ENCODE results near the gene TSPAN16.
A peak's percentile ranks its signal among the peaks of the same experiment; 100 is the strongest.

TSPAN16 gene

DNA sequence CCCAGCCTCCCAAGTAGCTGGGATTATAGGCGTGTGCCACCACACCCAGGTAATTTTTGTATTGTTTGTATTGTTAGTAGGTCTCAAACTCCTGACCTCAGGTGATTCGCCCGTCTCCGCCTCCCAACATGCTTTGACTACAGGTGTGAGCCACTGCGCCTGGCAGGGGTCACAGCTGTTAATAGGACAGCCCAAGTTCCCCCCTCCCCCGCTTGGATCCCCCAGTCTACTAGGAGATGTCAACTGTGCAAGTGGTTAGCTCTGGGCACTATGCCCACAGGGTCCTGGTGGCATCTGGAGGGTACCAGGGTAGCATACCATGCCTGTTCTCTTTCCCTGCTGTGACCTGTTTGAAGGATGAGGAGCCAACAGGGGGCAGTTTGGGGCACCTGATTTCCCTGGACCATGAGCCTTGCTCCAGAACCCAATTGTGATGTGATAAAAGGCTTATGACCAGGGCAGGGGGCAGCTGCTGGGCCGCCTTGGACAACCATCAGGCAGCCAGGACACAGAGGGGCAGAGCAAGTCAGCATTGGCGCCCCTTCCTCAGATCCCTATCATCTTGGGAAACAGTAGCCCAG is at the start of gene TSPAN16:
Gene TSPAN16 (plus strand): TSS at position 496 of the 581 bp plus-strand sequence. CDS start 138 bp downstream, outside the sequence.
- Mint-ChIP-seq H3K36me3 (ENCODE audit: low read depth) (no peaks in the 10 kb centered on the region), H3K9me3 (no peaks in the 10 kb centered on the region), H3K27me3 (ENCODE audit: low read depth) (peaks cover 44% of the 10 kb centered on the region), H3K27ac (no peak within 1 kb of the TSS), H3K4me3 (no peak within 1 kb of the TSS), H3K4me1 (ENCODE audit: low read depth) (peaks cover 5% of the 10 kb centered on the region)

- H3K4me1 Mint-ChIP-seq (ENCODE audit: low read depth): peaks cover 2% of the 10 kb centered on the region
- H3K27ac Mint-ChIP-seq: no peak overlapping the region
- no peak overlapping the region for H3K4me3 Mint-ChIP-seq
- H3K27me3 Mint-ChIP-seq (ENCODE audit: low read depth): no peaks in the 10 kb centered on the region
- H3K36me3 Mint-ChIP-seq (ENCODE audit: low read depth): no peaks in the 10 kb centered on the region
- no peaks in the 10 kb centered on the region for H3K9me3 Mint-ChIP-seq
These were observed 49.0 kb upstream of the TSPAN16 start for GRCh38 chr19:11246941-11247340.

DNA sequence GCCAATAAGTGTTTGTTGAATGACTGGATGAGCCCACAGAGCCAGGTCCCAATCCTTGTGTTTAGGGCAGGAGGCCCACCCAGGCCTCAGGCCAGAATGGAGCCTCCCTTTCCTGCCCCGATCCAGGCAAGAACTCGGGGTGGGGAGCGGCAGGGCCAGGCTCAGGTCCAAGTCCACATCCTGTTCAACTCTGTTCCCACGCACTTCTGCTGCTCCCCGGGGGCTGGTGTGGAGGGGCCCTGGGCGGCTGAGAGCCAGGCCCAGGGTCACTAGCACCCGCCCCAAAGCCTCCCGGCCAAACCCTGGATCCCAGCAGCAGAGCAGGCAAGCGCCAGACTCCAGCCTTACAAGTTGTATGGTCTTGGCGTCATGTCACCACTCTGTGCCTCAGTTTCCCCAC is 48.6 kb upstream of the TSPAN16 start:
- Mint-ChIP-seq H3K36me3 (ENCODE audit: low read depth) (no peaks in the 10 kb centered on the region), H3K27me3 (ENCODE audit: low read depth) (no peaks in the 10 kb centered on the region), H3K9me3 (no peaks in the 10 kb centered on the region), H3K4me3 (no peak overlapping the region), H3K27ac (no peak overlapping the region), H3K4me1 (ENCODE audit: low read depth) (peaks cover 2% of the 10 kb centered on the region)

DNA sequence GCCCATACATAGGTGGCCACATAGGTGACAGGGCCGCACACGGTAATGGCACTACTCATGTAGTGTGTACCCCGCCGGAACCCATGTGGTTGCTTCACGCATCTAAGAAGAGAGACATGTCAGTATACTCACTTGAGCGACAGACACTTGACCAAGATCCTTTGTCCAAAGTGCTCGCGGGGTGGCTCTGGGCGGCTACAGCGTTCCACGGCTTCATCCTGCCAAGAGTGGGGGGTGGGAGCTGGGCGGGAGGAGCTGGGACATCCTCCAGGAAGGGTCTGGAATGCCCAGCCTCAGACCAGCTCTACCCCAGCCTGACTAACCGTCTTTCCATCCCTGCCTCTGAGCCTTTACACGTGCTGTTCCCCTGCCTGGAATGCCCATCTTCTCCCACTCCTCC is 48.0 kb upstream of the TSPAN16 start:
- H3K4me1 Mint-ChIP-seq (ENCODE audit: low read depth): peaks cover 2% of the 10 kb centered on the region
- H3K27ac Mint-ChIP-seq: no peak overlapping the region
- no peaks in the 10 kb centered on the region for H3K36me3 Mint-ChIP-seq (ENCODE audit: low read depth)
- H3K27me3 Mint-ChIP-seq (ENCODE audit: low read depth): no peaks in the 10 kb centered on the region
- no peak overlapping the region for H3K4me3 Mint-ChIP-seq
- H3K9me3 Mint-ChIP-seq: no peaks in the 10 kb centered on the region

GRCh38 chr19:11248852-11249251 is 47.1 kb upstream of the TSPAN16 start:
- Mint-ChIP-seq H3K4me3 (no peak overlapping the region), H3K27me3 (ENCODE audit: low read depth) (no peaks in the 10 kb centered on the region), H3K4me1 (ENCODE audit: low read depth) (no peaks in the 10 kb centered on the region), H3K27ac (no peak overlapping the region), H3K36me3 (ENCODE audit: low read depth) (no peaks in the 10 kb centered on the region), H3K9me3 (no peaks in the 10 kb centered on the region)

- Mint-ChIP-seq H3K9me3 (no peaks in the 10 kb centered on the region), H3K36me3 (ENCODE audit: low read depth) (no peaks in the 10 kb centered on the region), H3K27me3 (ENCODE audit: low read depth) (peaks cover 9% of the 10 kb centered on the region), H3K4me1 (ENCODE audit: low read depth) (no peaks in the 10 kb centered on the region), H3K27ac (no peak overlapping the region), H3K4me3 (no peak overlapping the region)
These were observed 44.7 kb upstream of the TSPAN16 start for GRCh38 chr19:11251217-11251616.

GRCh38 chr19:11251650-11252314 is 44.2 kb upstream of the TSPAN16 start:
- Mint-ChIP-seq H3K27me3 (ENCODE audit: low read depth) (peaks cover 9% of the 10 kb centered on the region), H3K4me1 (ENCODE audit: low read depth) (no peaks in the 10 kb centered on the region), H3K4me3 (no peak overlapping the region), H3K9me3 (no peaks in the 10 kb centered on the region), H3K36me3 (ENCODE audit: low read depth) (no peaks in the 10 kb centered on the region), H3K27ac (no peak overlapping the region)

GRCh38 chr19:11252665-11253355 is 43.1 kb upstream of the TSPAN16 start:
- Mint-ChIP-seq H3K4me1 (ENCODE audit: low read depth) (no peaks in the 10 kb centered on the region), H3K27me3 (ENCODE audit: low read depth) (peaks cover 12% of the 10 kb centered on the region), H3K9me3 (no peaks in the 10 kb centered on the region), H3K4me3 (no peak overlapping the region), H3K36me3 (ENCODE audit: low read depth) (no peaks in the 10 kb centered on the region), H3K27ac (no peak overlapping the region)

DNA sequence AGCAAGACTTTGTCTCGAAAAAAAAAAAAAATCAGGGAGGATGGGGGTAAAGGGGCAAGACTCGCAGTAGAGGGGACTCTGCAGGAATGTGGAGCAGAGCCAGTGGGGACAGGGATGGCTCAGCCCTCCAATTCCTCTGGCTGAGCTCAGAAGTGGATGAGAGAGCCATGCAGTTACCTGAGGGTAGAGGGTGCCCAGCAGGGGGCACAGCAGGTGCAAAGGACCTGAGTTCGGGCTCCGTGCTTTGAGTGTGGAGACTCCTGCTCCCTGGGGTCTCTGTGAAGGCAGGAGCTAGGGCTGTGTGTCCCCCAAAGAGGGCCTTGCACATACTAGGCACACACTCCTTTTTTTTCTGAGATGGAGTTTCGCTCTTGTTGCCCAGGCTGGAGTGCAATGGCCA is 41.3 kb upstream of the TSPAN16 start:
- Mint-ChIP-seq H3K9me3 (no peaks in the 10 kb centered on the region), H3K27ac (no peak overlapping the region), H3K27me3 (ENCODE audit: low read depth) (peaks cover 24% of the 10 kb centered on the region)

GRCh38 chr19:11256189-11256588 is 39.8 kb upstream of the TSPAN16 start:
- no peaks in the 10 kb centered on the region for H3K4me1 Mint-ChIP-seq (ENCODE audit: low read depth)
- no peak overlapping the region for H3K4me3 Mint-ChIP-seq
- H3K27ac Mint-ChIP-seq: no peak overlapping the region
- H3K36me3 Mint-ChIP-seq (ENCODE audit: low read depth): no peaks in the 10 kb centered on the region
- no peaks in the 10 kb centered on the region for H3K9me3 Mint-ChIP-seq
- H3K27me3 Mint-ChIP-seq (ENCODE audit: low read depth): peaks cover 34% of the 10 kb centered on the region

More for the DNA sequence above, 41.3 kb upstream of the TSPAN16 start:
- no peak overlapping the region for H3K4me3 Mint-ChIP-seq
- no peaks in the 10 kb centered on the region for H3K36me3 Mint-ChIP-seq (ENCODE audit: low read depth)
- no peaks in the 10 kb centered on the region for H3K4me1 Mint-ChIP-seq (ENCODE audit: low read depth)

DNA sequence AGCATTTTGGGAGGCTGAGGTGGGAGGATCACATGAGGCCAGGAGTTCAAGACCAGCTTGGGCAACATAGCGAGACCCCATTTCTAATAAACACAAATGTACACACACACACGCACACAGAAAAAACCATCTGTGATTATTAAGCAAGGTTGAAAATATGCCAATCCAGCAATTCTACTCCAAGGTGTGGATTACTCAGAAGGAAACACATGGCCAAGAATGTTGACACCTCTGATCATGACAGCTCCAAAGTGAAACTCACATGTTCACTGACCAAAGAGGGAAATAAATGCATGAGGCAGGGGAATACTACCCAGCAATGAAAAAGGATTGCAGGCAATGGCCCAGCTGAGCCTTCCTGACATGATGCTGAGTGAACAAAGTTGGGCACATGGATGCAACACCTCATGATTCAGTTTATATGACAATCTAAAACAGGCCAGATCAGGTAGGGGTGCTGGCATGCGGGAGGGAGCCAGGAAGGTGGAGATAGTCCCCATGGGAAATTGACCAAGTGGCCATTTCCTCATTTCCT is 38.0 kb upstream of the TSPAN16 start:
- no peak overlapping the region for H3K4me3 Mint-ChIP-seq
- no peak overlapping the region for H3K27ac Mint-ChIP-seq
- H3K36me3 Mint-ChIP-seq (ENCODE audit: low read depth): no peaks in the 10 kb centered on the region
- H3K4me1 Mint-ChIP-seq (ENCODE audit: low read depth): no peaks in the 10 kb centered on the region
- H3K27me3 Mint-ChIP-seq (ENCODE audit: low read depth): peaks cover 43% of the 10 kb centered on the region
- H3K9me3 Mint-ChIP-seq: no peaks in the 10 kb centered on the region

GRCh38 chr19:11260996-11261395 is 35.0 kb upstream of the TSPAN16 start:
- no peaks in the 10 kb centered on the region for H3K36me3 Mint-ChIP-seq (ENCODE audit: low read depth)
- H3K9me3 Mint-ChIP-seq: no peaks in the 10 kb centered on the region
- no peak overlapping the region for H3K4me3 Mint-ChIP-seq
- H3K27me3 Mint-ChIP-seq (ENCODE audit: low read depth): peaks cover 64% of the 10 kb centered on the region
- H3K27ac Mint-ChIP-seq: no peak overlapping the region
- no peaks in the 10 kb centered on the region for H3K4me1 Mint-ChIP-seq (ENCODE audit: low read depth)

DNA sequence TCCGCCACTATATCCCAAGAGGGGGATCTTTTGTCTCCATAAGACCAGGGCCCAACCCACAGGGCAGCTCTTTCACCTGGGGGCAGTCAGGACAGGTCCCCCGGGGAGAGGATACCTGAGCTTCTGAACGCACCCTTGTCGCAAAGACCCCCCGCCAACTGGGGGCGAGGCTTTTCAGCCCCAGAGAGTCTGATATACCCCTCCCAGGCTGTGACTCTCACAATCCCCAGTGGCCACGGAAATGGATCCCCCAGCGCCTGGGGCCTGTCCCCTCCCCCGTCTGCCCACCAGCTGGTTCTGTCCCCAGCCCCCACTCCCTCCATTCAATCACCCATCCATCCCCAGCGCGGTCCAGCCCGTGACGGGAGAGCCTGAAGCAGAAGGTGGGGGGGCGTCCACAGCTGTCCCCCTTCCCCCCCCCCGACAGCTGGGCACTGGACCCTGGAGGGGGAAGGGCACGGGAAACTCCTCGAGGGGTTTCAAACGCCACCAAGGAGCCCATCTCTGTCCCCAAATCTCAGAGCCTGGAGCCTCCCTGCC is 34.5 kb upstream of the TSPAN16 start:
- H3K27me3 Mint-ChIP-seq (ENCODE audit: low read depth): peaks cover 66% of the 10 kb centered on the region
- no peaks in the 10 kb centered on the region for H3K4me1 Mint-ChIP-seq (ENCODE audit: low read depth)
- no peak overlapping the region for H3K4me3 Mint-ChIP-seq
- no peaks in the 10 kb centered on the region for H3K9me3 Mint-ChIP-seq
- H3K36me3 Mint-ChIP-seq (ENCODE audit: low read depth): no peaks in the 10 kb centered on the region
- no peak overlapping the region for H3K27ac Mint-ChIP-seq

GRCh38 chr19:11261971-11262839 is 33.8 kb upstream of the TSPAN16 start, which contains the start of gene DOCK6:
DOCK6 (minus strand) TSS chr19:11262524; CDS start chr19:11262440, 84 bp downstream.
- H3K4me3 Mint-ChIP-seq: peak within 1 kb of the TSS; percentile 40
- H3K4me1 Mint-ChIP-seq (ENCODE audit: low read depth): no peaks in the 10 kb centered on the region
- H3K36me3 Mint-ChIP-seq (ENCODE audit: low read depth): no peaks in the 10 kb centered on the region
- H3K27me3 Mint-ChIP-seq (ENCODE audit: low read depth): peaks cover 73% of the 10 kb centered on the region
- no peaks in the 10 kb centered on the region for H3K9me3 Mint-ChIP-seq
- H3K27ac Mint-ChIP-seq: no peak within 1 kb of the TSS
